ENCODE results near the gene ASB15. TPM values are rescaled to one million over a fixed set of nuclear protein-coding genes. Genes with fewer than 3 reads are reported as not detected.

Gene ASB15
- total RNA-seq, 1 donor from 2014 or later = not detected

DNA sequence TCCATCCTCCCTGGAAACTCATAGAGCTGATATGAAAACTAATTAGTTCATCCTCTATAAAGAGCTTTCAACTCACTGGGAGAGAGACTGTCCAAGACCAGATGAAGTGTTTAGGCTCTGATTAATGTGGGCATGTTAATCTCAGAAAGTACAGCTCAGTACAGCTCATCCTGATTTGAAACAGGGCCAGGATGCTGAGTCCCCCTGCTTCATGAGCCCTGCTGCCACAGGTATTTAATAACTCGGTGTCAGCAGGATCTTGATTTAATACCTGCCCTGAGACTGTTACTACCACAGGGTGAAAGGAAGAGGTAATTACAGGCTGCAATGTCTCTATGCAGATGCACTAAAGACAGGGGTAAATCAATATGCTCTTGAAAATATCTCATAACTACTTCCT is 64.9 kb downstream of the ASB15 start:
- DNase-seq = no peak

GRCh38 chr7:123669485-123669884 is 67.9 kb downstream of the ASB15 start:
- DNase-seq = no peak

DNA sequence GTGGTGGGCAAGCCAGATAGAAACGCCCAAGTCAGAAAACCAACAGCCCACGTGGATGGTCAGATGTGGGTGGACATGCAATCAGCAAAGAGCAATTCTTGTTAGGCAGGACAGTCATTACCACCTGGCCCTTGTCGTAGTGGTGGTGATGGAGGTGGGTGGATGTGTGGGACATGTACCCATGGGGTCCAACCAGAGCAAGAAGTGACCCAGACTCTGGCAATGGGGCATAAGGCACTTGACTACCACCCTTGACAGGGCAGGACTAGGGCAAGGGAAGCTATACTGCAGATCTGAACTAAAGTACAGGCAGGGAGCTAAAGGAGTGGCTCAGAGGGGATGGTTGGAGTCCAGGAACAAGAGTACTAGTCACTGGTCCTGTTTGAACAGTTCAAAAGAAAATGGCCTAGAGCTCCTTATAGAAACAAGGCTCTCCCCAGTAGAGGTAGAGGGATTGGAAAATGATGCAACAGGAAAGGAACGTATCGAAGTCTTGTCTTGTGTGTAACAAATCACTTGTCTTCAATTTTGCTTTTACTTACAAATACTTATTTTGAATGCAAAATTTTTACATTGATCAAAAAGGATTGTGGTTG is 71.6 kb downstream of the ASB15 start:
- DNase-seq = no peak

DNA sequence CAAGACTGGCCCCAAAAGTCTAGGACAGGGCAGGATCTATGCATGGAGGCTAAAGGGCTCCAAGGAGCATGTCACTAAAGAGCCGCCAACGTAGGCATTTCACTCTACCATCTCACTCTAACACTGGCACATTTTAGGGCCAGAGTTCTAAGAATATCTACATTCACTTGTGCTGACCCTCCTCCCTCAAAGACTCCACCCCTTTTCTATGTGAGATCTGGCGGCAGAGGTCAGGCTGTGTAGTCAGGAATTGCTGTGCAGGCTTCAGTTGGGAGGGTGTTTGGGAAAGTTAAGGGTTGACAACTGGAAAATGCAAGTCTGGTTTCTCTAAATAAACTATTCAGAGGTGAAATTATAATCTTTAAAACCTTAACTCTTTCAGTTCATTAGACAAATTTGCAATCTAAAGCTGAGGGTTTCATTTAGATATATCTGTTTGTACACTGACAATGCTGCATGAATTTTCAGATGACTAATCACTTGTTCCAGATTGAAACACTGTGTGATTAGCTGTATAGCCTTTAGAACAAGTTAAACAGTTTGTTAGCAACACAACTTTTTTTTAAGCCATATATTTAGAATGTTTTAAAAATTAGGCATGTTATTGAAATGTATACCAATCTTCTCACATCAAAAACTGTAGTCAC is 72.3 kb downstream of the ASB15 start:
- DNase-seq = no peak

GRCh38 chr7:123674399-123675180 is 73.0 kb downstream of the ASB15 start:
- DNase-seq = no peak

- no peak for DNase-seq
Observed at GRCh38 chr7:123675181-123675473, 73.5 kb downstream of the ASB15 start.

- no peak for DNase-seq
Observed at GRCh38 chr7:123677061-123677715, 75.6 kb downstream of the ASB15 start.

DNA sequence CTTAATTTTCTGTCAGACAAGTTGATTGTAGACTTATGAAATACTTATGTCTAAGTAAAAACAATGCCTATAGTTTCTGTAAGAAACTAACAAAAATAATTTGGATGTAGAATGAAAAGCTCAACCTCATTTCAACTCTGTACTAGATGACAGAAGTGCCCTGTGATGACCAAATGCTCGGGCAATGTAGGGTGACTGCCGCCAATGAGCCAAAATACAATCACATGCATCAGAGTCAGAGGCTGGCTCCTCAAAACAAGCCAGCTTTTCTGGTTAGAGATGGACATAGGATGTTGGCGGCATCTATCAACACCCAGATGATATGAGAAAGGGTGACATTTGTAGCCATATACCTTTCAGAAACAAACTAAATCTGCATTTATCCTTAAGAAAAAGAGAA is 78.0 kb downstream of the ASB15 start:
- DNase-seq = no peak

GRCh38 chr7:123680580-123680979 is 79.0 kb downstream of the ASB15 start:
- no peak for DNase-seq

- DNase-seq = no peak
Observed at GRCh38 chr7:123681561-123681960, 79.9 kb downstream of the ASB15 start.

DNA sequence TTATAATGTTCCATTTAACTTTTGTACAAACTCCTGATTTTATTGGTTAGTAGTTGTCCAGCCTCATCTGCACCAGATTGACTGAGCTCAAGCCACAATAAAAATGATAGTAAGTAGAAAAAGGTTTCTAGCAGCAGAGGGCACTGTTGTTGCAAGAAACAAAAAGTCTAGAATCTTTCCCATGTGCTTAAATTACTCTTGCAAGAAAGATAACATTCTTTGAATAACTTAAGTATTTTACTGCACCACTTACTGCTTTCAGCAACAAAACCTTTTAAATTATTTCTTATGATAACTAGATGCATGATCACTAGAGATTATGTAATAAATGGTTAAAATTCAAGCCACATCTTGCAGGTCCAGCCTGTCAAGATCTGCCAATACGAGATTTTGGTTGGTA is 81.1 kb downstream of the ASB15 start:
- DNase-seq = peak; percentile 71

- DNase-seq = no peak
Observed at GRCh38 chr7:123687161-123687560, 85.5 kb downstream of the ASB15 start.

GRCh38 chr7:123687727-123688126 is 86.1 kb downstream of the ASB15 start:
- DNase-seq = no peak

Other genes starting within 250 kb of the ASB15 start
- 0.05 and 0.34 TPM in 2 replicates for gene IQUB, start 67.2 kb upstream of the ASB15 start, total RNA-seq
- gene NDUFA5, start 44.0 kb upstream of the ASB15 start, total RNA-seq = 34.0 and 39.1 TPM in 2 replicates
- not detected in 2 replicates for gene LMOD2, start 54.0 kb downstream of the ASB15 start, total RNA-seq
- 12.4 and 19.8 TPM in 2 replicates for gene WASL, start 147.2 kb downstream of the ASB15 start, total RNA-seq
- gene HYAL4, start 243.3 kb downstream of the ASB15 start, total RNA-seq = 0.33 TPM in 1 of 2 replicates, not detected in the other

Data from dermis blood vessel endothelial cell (primary cell).